ENCODE results near the gene KCNN4. TPM values are rescaled to one million over a fixed set of nuclear protein-coding genes. Genes with fewer than 3 reads are reported as not detected.

KCNN4 gene
- polyA plus RNA-seq, 3 donors from 2014 or later: 0.19 to 0.27 TPM; not detected in 1

GRCh38 chr19:43762814-43763213 is 18.0 kb downstream of the KCNN4 start:
- H3K27me3 Mint-ChIP-seq (ENCODE audit: low read depth in 3 of 3): peaks cover 0 to 3% (median 0%) of the 10 kb centered on the region in 3 donors
- peak overlapping the region in 1 of 6 donors; percentile 67 for H3K27ac Mint-ChIP-seq
- no peaks in the 10 kb centered on the region for H3K36me3 Mint-ChIP-seq
- H3K4me1 Mint-ChIP-seq: peaks cover 2 to 10% of the 10 kb centered on the region in 2 donors
- H3K9me3 Mint-ChIP-seq: no peaks in the 10 kb centered on the region
- H3K4me3 Mint-ChIP-seq: no peak overlapping the region
- no peak for DNase-seq

DNA sequence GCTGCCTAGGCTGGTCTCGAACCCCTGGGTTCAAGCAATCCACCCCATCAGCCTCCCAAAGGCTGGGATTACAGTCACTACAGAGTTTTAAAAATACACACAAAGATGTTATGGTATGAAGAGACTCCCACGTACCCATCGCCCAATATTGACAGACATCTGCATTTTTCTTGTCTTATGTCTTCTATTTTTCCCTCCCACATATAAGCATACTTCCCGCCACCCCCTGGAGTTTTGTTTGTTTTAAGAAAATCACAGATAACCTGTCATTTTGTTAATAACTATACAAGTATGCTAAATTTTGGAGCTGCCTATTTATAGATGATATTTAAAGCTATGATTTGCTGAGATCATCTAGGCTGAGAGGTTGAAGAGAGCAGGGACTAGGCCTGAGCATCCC is 19.8 kb downstream of the KCNN4 start:
- H3K4me1 Mint-ChIP-seq: peaks cover 7 to 16% of the 10 kb centered on the region in 2 donors
- no peak for DNase-seq
- H3K27me3 Mint-ChIP-seq (ENCODE audit: low read depth in 3 of 3): peaks cover 0 to 4% (median 3%) of the 10 kb centered on the region in 3 donors
- no peaks in the 10 kb centered on the region for H3K36me3 Mint-ChIP-seq
- no peaks in the 10 kb centered on the region for H3K9me3 Mint-ChIP-seq
- peak overlapping the region in 1 of 6 donors; percentile 72 for H3K27ac Mint-ChIP-seq
- H3K4me3 Mint-ChIP-seq: no peak overlapping the region

DNA sequence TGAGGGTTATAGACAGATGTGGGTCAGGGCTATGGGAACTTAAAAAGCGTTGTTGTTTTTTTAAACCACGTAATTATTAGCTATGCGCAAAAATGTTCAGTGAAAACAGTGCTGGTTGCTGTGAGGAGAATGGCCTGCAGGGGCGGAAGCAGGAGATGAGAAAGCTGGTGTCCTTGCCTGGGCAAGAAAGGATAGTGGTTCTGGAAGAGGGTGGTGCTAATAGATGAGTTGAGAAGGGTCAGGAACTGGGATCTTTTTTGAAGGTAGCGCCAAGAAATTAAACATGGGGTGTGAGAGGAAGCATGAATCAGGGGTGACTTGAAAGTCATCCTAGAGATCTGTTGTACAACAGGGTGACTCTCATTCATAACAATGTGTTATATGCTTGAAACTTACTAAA is 21.3 kb downstream of the KCNN4 start:
- H3K27ac Mint-ChIP-seq: peak overlapping the region in 1 of 6 donors; percentile 19
- no peak overlapping the region for H3K4me3 Mint-ChIP-seq
- H3K27me3 Mint-ChIP-seq (ENCODE audit: low read depth in 3 of 3): peaks cover 10 to 14% (median 14%) of the 10 kb centered on the region in 3 donors
- no peaks in the 10 kb centered on the region for H3K9me3 Mint-ChIP-seq
- no peak for DNase-seq
- H3K36me3 Mint-ChIP-seq: no peaks in the 10 kb centered on the region
- H3K4me1 Mint-ChIP-seq: peaks cover 11 to 18% of the 10 kb centered on the region in 2 donors

GRCh38 chr19:43755256-43755801 is 25.4 kb downstream of the KCNN4 start:
- peak; percentile 71 to 79 (median 77) for DNase-seq
- Mint-ChIP-seq H3K27me3 (ENCODE audit: low read depth in 3 of 3) (peaks cover 11 to 15% (median 11%) of the 10 kb centered on the region in 3 donors), H3K4me3 (peak overlapping the region; percentile 96 to 99 (median 97)), H3K36me3 (peaks cover under 1% of the 10 kb centered on the region in 3 donors), H3K4me1 (peaks cover 26 to 31% of the 10 kb centered on the region in 2 donors), H3K9me3 (no peaks in the 10 kb centered on the region), H3K27ac (peak overlapping the region; percentile 96 to 99 (median 98))

DNA sequence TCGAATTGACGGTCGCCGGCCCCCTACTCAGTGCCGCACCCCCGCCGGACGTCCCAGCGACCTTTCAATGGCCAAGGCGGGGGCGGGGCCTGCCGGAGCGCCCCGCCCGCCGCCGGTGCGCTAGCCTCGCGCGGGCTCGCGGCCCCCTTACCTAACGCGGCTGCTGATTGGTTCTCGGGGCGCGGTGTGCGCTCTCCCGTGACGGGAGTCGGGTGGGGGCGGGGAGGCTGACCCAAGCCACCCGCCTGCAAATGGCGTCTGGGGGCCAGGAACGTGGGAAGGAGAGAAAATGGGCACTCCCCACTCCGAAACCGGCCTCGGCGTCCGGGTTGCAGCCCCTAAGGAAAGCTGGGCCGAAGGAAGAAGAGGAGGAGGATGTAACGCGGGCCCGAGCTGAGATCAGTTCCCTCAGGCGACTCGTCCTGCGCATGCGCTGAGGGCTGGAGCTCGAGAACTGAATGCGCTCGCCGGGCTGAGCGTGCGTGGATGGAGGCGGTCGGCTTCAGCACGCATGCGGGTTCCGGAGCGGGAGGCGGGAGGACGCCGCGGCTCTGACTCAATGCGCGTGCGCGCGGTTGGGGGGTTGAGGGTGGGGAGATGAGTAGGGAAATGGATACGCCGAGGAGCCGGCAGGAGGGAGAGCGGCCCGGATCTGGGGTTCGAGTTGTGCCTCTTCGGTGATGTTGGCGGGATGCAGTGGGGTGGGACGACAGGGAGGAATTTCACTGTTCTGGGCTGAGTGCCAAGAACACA is 26.1 kb downstream of the KCNN4 start, which contains the start of gene SMG9:
Gene SMG9 (minus strand): TSS at position 460 of the 753 bp plus-strand sequence. CDS start 4,221 bp downstream, outside the sequence.
- Mint-ChIP-seq H3K36me3 (peaks cover 4 to 6% (median 5%) of the 10 kb centered on the region in 3 donors), H3K27ac (peak within 1 kb of the TSS; percentile 96 to 99 (median 98)), H3K27me3 (ENCODE audit: low read depth in 3 of 3) (peaks cover 11 to 15% (median 13%) of the 10 kb centered on the region in 3 donors), H3K9me3 (no peaks in the 10 kb centered on the region), H3K4me3 (peak within 1 kb of the TSS; percentile 96 to 99 (median 97)), H3K4me1 (peaks cover 26 to 31% of the 10 kb centered on the region in 2 donors)
- peak; percentile 99 to 100 (median 99) for DNase-seq

DNA sequence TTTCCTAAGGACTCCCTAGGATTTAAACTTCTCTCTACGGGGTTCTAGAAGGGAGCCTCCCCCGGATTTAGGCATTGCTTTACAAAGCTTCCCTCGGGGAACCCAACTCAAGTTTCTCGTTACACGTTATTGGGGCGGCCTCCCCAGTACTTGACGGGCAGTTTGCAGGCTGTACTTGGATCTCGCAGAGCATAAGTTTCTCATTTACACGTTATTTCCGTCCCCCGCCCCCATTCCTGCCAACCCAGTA is 26.6 kb downstream of the KCNN4 start:
- peaks cover 26 to 31% of the 10 kb centered on the region in 2 donors for H3K4me1 Mint-ChIP-seq
- H3K36me3 Mint-ChIP-seq: peaks cover 5 to 8% (median 6%) of the 10 kb centered on the region in 3 donors
- H3K27ac Mint-ChIP-seq: peak overlapping the region; percentile 87 to 99 (median 98)
- no peak for DNase-seq
- peak overlapping the region; percentile 96 to 99 (median 97) for H3K4me3 Mint-ChIP-seq
- H3K9me3 Mint-ChIP-seq: no peaks in the 10 kb centered on the region
- H3K27me3 Mint-ChIP-seq (ENCODE audit: low read depth in 3 of 3): peaks cover 11 to 15% (median 13%) of the 10 kb centered on the region in 3 donors

DNA sequence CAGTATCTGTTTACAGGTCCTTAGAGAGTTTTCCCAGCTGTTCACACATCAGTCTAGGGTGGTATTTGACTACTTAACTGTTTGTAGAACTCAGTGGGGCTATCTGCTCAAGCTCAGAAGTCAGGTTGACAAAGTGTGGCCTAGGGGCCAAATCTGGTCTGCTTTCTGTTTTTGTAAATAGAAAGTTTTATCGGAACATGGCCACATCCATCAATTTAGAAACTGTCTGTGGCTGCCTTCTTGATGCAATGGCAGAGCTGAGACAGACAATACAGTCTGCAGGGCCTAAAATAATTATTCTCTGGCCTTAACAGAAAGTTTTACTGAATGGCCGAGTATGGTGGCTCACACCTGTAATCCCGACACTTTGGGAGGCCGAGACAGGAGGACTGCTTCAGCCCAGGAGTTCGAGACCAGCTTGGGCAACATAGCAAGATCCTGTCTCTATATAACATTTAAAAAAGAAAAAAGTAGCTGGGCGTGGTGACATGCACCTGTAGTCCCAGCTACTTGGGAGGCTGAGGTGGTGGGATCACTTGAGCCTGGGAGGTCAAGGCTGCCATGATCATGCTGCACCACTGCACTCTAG is 28.4 kb downstream of the KCNN4 start:
- H3K36me3 Mint-ChIP-seq: peaks cover 16 to 21% (median 16%) of the 10 kb centered on the region in 3 donors
- H3K9me3 Mint-ChIP-seq: no peaks in the 10 kb centered on the region
- peaks cover 26 to 31% of the 10 kb centered on the region in 2 donors for H3K4me1 Mint-ChIP-seq
- H3K27ac Mint-ChIP-seq: peak overlapping the region in 1 of 6 donors; percentile 60
- H3K27me3 Mint-ChIP-seq (ENCODE audit: low read depth in 3 of 3): peaks cover 12 to 15% (median 15%) of the 10 kb centered on the region in 3 donors
- peak overlapping the region in 1 of 5 donors; percentile 45 for H3K4me3 Mint-ChIP-seq
- no peak for DNase-seq

GRCh38 chr19:43751466-43752220 is 29.1 kb downstream of the KCNN4 start:
- Mint-ChIP-seq H3K27me3 (ENCODE audit: low read depth in 3 of 3) (peaks cover 12 to 15% (median 15%) of the 10 kb centered on the region in 3 donors), H3K27ac (peak overlapping the region in 1 of 6 donors; percentile 60), H3K4me1 (peaks cover 26 to 31% of the 10 kb centered on the region in 2 donors), H3K9me3 (no peaks in the 10 kb centered on the region), H3K4me3 (no peak overlapping the region), H3K36me3 (peaks cover 16 to 24% (median 16%) of the 10 kb centered on the region in 3 donors)
- no peak for DNase-seq

- Mint-ChIP-seq H3K4me1 (peaks cover 14 to 15% of the 10 kb centered on the region in 2 donors), H3K36me3 (peaks cover 22 to 35% (median 23%) of the 10 kb centered on the region in 3 donors), H3K27ac (peak overlapping the region in 1 of 6 donors; percentile 6), H3K4me3 (no peak overlapping the region), H3K27me3 (ENCODE audit: low read depth in 3 of 3) (peaks cover 5 to 8% (median 6%) of the 10 kb centered on the region in 3 donors), H3K9me3 (no peaks in the 10 kb centered on the region)
- DNase-seq: no peak
Measured at GRCh38 chr19:43749898-43750297, 30.9 kb downstream of the KCNN4 start.

- H3K27me3 Mint-ChIP-seq (ENCODE audit: low read depth in 3 of 3): peaks cover 0 to 5% (median 1%) of the 10 kb centered on the region in 3 donors
- no peak overlapping the region for H3K27ac Mint-ChIP-seq
- H3K4me1 Mint-ChIP-seq: peaks cover 10 to 12% of the 10 kb centered on the region in 2 donors
- no peak for DNase-seq
- H3K36me3 Mint-ChIP-seq: peaks cover 23 to 37% (median 25%) of the 10 kb centered on the region in 3 donors
- no peak overlapping the region for H3K4me3 Mint-ChIP-seq
- H3K9me3 Mint-ChIP-seq: no peaks in the 10 kb centered on the region
Measured at GRCh38 chr19:43749152-43749551, 31.6 kb downstream of the KCNN4 start.

GRCh38 chr19:43748685-43749084 is 32.1 kb downstream of the KCNN4 start:
- peaks cover 0 to 5% (median 1%) of the 10 kb centered on the region in 3 donors for H3K27me3 Mint-ChIP-seq (ENCODE audit: low read depth in 3 of 3)
- H3K27ac Mint-ChIP-seq: no peak overlapping the region
- H3K9me3 Mint-ChIP-seq: no peaks in the 10 kb centered on the region
- H3K36me3 Mint-ChIP-seq: peaks cover 28 to 42% (median 29%) of the 10 kb centered on the region in 3 donors
- H3K4me3 Mint-ChIP-seq: no peak overlapping the region
- H3K4me1 Mint-ChIP-seq: peaks cover 6 to 8% of the 10 kb centered on the region in 2 donors
- no peak for DNase-seq

GRCh38 chr19:43748205-43748594 is 32.6 kb downstream of the KCNN4 start:
- H3K27ac Mint-ChIP-seq: peak overlapping the region in 1 of 6 donors; percentile 8
- H3K36me3 Mint-ChIP-seq: peaks cover 28 to 44% (median 29%) of the 10 kb centered on the region in 3 donors
- H3K4me3 Mint-ChIP-seq: no peak overlapping the region
- H3K9me3 Mint-ChIP-seq: no peaks in the 10 kb centered on the region
- peaks cover 5% of the 10 kb centered on the region in 2 donors for H3K4me1 Mint-ChIP-seq
- peaks cover 0 to 5% (median 1%) of the 10 kb centered on the region in 3 donors for H3K27me3 Mint-ChIP-seq (ENCODE audit: low read depth in 3 of 3)
- DNase-seq: no peak

DNA sequence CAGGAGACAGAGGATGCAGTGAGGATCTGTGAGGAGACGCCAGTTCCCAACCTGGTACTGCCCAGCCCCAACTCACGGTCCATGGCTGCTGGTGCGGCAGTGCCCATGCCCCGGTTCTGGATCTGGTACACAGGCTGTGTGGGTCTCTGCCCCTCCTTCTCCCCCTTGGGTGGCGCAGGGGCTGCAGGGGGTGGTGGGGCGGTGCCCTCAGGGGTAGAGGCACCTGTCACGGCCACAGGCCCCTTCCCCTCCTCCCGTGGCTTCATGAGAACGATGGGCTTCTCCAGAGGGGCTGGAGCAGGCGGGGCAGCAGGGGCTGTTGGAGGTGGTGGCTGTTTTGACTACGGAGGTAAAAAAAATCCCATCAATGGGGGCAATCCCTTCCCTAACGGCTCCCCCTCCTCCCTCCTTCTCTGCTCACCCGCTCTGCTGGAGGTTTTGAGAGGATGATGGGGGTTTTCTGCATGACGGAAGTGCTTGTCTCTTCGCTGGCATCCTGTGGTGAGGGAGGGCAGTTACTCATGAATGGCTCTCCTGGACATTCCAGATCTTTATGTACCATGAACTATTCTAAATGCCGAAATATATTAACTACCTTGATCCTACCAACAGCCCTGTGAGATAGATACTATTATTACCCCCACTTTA is 33.1 kb downstream of the KCNN4 start:
- Mint-ChIP-seq H3K36me3 (peaks cover 28 to 47% (median 29%) of the 10 kb centered on the region in 3 donors), H3K27ac (peak overlapping the region in 2 of 6 donors; percentile 8 to 57), H3K4me1 (peaks cover 0 to 1% of the 10 kb centered on the region in 2 donors), H3K27me3 (ENCODE audit: low read depth in 3 of 3) (peaks cover 1 to 5% (median 2%) of the 10 kb centered on the region in 3 donors), H3K4me3 (no peak overlapping the region), H3K9me3 (no peaks in the 10 kb centered on the region)
- DNase-seq: no peak
